Type B pancreatic cell (in vitro differentiated cells): ENCODE data around the gene ZNF195. TPM values are rescaled to one million over a fixed set of nuclear protein-coding genes. Genes with fewer than 3 reads are reported as not detected.
"Not testable (repeated sequence)": the region's sequence is repeated elsewhere in the genome, so short reads cannot be mapped to it uniquely, and the experiment has no call there.

Source experiments
- DNase-seq: peaks from one replicate; pipeline ENCODE4 v3.0.0; 2021; ENCODE audit warnings: mixed read lengths; ENCODE audit not compliant: unreplicated experiment; ENCODE audit errors: extremely low spot score
- H3K27ac Mint-ChIP-seq: 2 replicates; pipeline ENCODE4 v1.8.0; 2021; ENCODE audit warnings: mild to moderate bottlenecking, mixed read lengths
- H3K27me3 Mint-ChIP-seq: 2 replicates; pipeline ENCODE4 v1.8.0; 2021; ENCODE audit warnings: mixed read lengths
- H3K36me3 Mint-ChIP-seq: 2 replicates; pipeline ENCODE4 v1.8.0; 2021; ENCODE audit warnings: mixed read lengths
- H3K4me1 Mint-ChIP-seq: one replicate; pipeline ENCODE4 v1.8.0; 2021; ENCODE audit warnings: mixed read lengths; ENCODE audit not compliant: unreplicated experiment
- H3K4me3 Mint-ChIP-seq: 2 replicates; pipeline ENCODE4 v1.8.0; 2021; ENCODE audit warnings: mild to moderate bottlenecking, mixed read lengths
- H3K9me3 Mint-ChIP-seq: 2 replicates; pipeline ENCODE4 v1.8.0; 2021; ENCODE audit warnings: mixed read lengths
- total RNA-seq: library from RNA; stranded (reverse); gene quantifications from 2 replicates; pipeline ENCODE4 v1.2.1, GENCODE V29; 2021; ENCODE audit warnings: low replicate concordance
- TF ChIP-seq, protein P1 (sequence below): fragments of 200-600 bp; sonication (generic); conservative IDR thresholded peaks from 2 replicates; pipeline ENCODE4 v1.5.0; 2021; ENCODE audit warnings: antibody characterized with exemption, mild to moderate bottlenecking

ZNF195 gene
- total RNA-seq, 1 donor from 2014 or later = 53.4 TPM

DNA sequence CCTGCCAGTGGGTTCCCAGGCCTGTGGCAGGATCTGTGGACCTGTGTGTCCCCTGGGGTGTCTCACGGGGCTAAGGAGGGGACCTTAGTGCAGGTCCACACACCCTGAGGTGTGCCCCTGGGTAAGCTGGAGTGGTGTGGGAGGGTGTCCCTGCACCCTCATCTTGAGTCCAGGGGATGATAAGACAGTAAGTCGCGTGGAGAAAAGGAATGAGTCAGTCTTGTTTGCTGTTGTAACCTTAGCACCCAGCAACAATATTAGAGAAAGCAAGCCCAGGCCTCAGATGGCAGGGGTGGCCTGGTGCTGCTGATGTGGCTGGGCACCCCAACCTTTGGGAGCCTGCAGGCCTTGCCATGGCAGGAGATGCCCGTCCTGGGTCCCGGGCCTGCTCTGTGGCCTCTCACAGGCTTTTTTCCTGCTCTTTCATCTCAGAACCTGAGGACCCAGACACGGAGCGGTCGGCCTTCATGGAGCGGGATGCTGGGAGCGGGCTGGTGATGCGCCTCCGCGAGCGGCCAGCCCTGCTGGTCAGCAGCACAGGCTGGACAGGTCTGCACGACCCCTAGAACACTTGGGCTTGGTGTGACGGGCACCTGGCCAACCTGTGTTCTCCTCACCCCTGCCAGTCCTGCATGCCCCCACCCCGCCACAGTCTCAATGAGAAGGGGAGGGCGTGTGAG is 23.4 kb upstream of the ZNF195 start:
- not testable (repeated sequence) for H3K27me3 Mint-ChIP-seq, H3K27ac Mint-ChIP-seq, H3K9me3 Mint-ChIP-seq, DNase-seq, H3K4me3 Mint-ChIP-seq, H3K36me3 Mint-ChIP-seq, H3K4me1 Mint-ChIP-seq

DNA sequence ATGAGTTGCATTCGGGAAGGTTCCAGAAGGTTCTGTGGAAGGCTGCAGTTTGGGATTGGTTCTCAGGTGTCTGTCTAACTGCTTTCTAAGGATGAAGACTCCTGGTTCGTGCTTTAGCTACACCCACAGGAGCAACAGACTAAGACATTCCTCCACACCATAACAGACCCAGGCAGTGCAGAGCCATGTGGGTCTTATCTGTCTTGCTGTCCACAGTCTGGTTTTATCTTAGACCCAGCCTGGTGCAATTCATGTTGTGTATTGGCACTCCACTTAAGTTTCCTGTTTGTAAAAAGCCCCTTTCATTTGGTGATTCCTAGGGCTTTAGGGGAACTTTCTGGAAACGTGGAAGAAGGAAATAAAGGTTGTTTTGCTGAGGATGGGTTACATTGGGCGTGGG is 22.1 kb upstream of the ZNF195 start:
- not testable (repeated sequence) for DNase-seq, H3K4me1 Mint-ChIP-seq, H3K27me3 Mint-ChIP-seq, H3K9me3 Mint-ChIP-seq, H3K36me3 Mint-ChIP-seq, H3K27ac Mint-ChIP-seq, H3K4me3 Mint-ChIP-seq

DNA sequence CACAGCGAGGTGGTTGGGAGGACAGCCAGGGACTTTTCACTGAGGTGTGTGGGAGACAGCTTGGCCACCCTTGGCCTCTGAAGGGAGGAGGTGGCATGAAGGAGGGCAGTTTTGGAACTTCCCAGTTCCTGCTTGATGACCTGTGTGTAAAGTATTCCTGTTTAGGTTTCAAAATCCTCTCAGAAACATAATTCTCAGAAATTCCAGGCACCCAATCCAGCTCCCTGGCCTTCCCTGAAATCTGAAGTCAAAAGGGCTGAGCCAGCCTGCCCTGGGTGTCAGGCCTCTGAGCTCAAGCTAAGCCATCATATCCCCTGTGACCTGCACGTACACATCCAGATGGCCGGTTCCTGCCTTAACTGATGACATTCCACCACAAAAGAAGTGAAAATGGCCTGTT is 19.6 kb upstream of the ZNF195 start:
- not testable (repeated sequence) for DNase-seq, H3K4me1 Mint-ChIP-seq, H3K9me3 Mint-ChIP-seq, H3K36me3 Mint-ChIP-seq, H3K4me3 Mint-ChIP-seq, H3K27ac Mint-ChIP-seq, H3K27me3 Mint-ChIP-seq

DNA sequence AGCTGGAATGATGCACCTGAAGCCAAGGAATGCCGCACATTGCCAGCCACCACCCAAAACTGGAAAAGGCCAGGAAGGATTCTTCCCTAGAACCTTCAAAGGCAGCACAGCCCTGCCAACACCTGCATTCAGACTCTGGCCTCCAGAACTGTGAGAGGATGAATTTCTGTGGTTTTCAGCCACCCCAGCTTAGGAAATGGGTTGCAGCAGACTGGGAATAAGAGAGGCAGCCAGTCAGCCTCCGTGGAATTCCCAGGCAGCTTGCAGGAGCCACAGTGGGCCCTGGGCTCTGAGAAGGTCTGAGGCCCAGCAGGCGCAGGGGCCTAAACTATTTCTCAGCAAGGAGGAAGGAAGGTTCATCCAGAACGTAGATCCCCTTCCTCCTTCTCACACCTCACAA is 19.2 kb upstream of the ZNF195 start:
- not testable (repeated sequence) for H3K36me3 Mint-ChIP-seq, DNase-seq, H3K4me3 Mint-ChIP-seq, H3K27me3 Mint-ChIP-seq, H3K4me1 Mint-ChIP-seq, H3K27ac Mint-ChIP-seq, H3K9me3 Mint-ChIP-seq

DNA sequence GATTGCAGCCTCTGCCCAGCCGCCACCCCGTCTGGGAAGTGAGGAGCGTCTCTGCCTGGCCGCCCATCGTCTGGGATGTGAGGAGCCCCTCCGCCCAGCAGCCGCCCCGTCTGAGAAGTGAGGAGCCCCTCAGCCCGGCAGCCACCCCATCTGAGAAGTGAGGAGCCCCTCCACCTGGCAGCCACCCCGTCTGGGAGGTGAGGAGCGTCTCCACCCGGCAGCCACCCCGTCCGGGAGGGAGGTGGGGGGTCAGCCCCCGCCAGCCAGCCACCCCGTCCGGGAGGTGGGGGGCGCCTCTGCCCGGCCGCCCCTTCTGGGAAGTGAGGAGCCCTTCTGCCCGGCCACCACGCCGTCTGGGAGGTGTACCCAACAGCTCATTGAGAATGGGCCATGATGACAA is 18.3 kb upstream of the ZNF195 start:
- not testable (repeated sequence) for H3K4me3 Mint-ChIP-seq, H3K4me1 Mint-ChIP-seq, DNase-seq, H3K27me3 Mint-ChIP-seq, H3K36me3 Mint-ChIP-seq, H3K9me3 Mint-ChIP-seq, H3K27ac Mint-ChIP-seq

DNA sequence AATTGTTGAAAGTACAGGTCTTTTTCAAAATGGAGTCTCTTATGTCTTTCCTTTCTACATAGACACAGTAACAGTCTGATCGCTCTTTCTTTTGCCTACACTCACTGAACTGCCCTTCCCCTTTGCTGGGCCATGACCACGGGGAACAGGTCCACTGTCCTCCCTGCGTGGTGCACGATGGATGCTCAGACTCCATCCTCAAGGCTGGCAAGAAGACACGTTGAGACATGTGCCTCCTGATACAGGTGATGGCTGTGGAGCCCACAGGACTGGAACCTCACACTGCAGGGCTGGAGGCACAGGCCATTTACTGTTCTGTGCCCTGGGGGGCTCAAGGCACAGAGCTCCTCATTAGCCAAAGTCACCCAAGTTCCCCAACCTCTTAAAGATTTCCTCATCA is 16.5 kb upstream of the ZNF195 start:
- H3K36me3 Mint-ChIP-seq, DNase-seq, H3K4me1 Mint-ChIP-seq, H3K4me3 Mint-ChIP-seq, H3K27ac Mint-ChIP-seq, H3K9me3 Mint-ChIP-seq: not testable (repeated sequence)
- peaks cover 11% of the 10 kb centered on the region for H3K27me3 Mint-ChIP-seq

GRCh38 chr11:3394956-3395355 is 16.0 kb upstream of the ZNF195 start:
- H3K9me3 Mint-ChIP-seq, H3K27ac Mint-ChIP-seq, H3K4me1 Mint-ChIP-seq, DNase-seq, H3K36me3 Mint-ChIP-seq, H3K4me3 Mint-ChIP-seq: not testable (repeated sequence)
- peaks cover 11% of the 10 kb centered on the region for H3K27me3 Mint-ChIP-seq

DNA sequence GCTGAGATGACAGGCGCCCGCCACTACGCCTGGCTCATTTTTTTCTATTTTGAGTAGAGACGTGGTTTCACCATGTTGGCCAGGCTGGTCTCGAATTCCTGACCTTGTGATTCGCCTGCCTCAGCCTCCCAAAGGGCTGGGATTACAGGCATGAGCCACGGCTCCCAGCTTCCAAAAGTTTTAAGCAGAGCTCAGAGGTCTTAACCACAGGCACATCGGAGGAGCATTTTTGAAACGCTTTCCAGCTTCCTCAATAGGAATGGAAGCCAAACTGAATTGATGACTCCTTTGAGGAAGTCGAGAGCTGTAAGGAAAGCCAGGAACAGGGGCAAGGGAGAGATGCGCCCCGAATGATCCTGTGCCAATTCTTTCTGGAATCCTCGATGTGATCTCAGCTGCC is 14.5 kb upstream of the ZNF195 start:
- not testable (repeated sequence) for H3K4me3 Mint-ChIP-seq, H3K4me1 Mint-ChIP-seq, H3K9me3 Mint-ChIP-seq, DNase-seq, H3K36me3 Mint-ChIP-seq, H3K27ac Mint-ChIP-seq
- H3K27me3 Mint-ChIP-seq = peaks cover 11% of the 10 kb centered on the region

GRCh38 chr11:3382613-3383285 is 3.8 kb upstream of the ZNF195 start:
- Mint-ChIP-seq H3K4me1 (peaks cover 21% of the 10 kb centered on the region), H3K4me3 (no peak overlapping the region), H3K36me3 (peaks cover 20% of the 10 kb centered on the region), H3K27ac (no peak overlapping the region), H3K9me3 (peaks cover 11% of the 10 kb centered on the region), H3K27me3 (no peaks in the 10 kb centered on the region)
- TF ChIP-seq, protein P1, sequence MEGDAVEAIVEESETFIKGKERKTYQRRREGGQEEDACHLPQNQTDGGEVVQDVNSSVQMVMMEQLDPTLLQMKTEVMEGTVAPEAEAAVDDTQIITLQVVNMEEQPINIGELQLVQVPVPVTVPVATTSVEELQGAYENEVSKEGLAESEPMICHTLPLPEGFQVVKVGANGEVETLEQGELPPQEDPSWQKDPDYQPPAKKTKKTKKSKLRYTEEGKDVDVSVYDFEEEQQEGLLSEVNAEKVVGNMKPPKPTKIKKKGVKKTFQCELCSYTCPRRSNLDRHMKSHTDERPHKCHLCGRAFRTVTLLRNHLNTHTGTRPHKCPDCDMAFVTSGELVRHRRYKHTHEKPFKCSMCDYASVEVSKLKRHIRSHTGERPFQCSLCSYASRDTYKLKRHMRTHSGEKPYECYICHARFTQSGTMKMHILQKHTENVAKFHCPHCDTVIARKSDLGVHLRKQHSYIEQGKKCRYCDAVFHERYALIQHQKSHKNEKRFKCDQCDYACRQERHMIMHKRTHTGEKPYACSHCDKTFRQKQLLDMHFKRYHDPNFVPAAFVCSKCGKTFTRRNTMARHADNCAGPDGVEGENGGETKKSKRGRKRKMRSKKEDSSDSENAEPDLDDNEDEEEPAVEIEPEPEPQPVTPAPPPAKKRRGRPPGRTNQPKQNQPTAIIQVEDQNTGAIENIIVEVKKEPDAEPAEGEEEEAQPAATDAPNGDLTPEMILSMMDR = no peak
- no peak for DNase-seq

GRCh38 chr11:3381794-3382193 is 2.8 kb upstream of the ZNF195 start:
- Mint-ChIP-seq H3K36me3 (peaks cover 29% of the 10 kb centered on the region), H3K27ac (no peak overlapping the region), H3K27me3 (no peaks in the 10 kb centered on the region), H3K4me3 (peak overlapping the region; percentile 85), H3K9me3 (peaks cover 11% of the 10 kb centered on the region), H3K4me1 (peaks cover 28% of the 10 kb centered on the region)
- DNase-seq = no peak
- TF ChIP-seq, protein P1 = no peak
